Effector memory CD4-positive, alpha-beta T cell (primary cell): Measurements from ENCODE around the gene UBE2F.
"Not testable (repeated sequence)": the region's sequence is repeated elsewhere in the genome, so short reads cannot be mapped to it uniquely, and the experiment has no call there.

ENCODE experiments used
- DNase-seq, 3 donors: peaks; one replicate each; pipeline ENCODE4 v3.0.0-alpha.2; 2020
- H3K27ac ChIP-seq: 2 replicates; pipeline ENCODE4 v1.7.0; 2013; ENCODE audit warnings: mild to moderate bottlenecking, low read length, moderate library complexity; ENCODE audit not compliant: insufficient read depth, poor library complexity, severe bottlenecking
- H3K27me3 ChIP-seq: replicated peaks from 2 replicates; pipeline ENCODE4 v1.7.0; 2013; ENCODE audit warnings: mild to moderate bottlenecking, low read length; ENCODE audit not compliant: insufficient read depth, control insufficient read depth, poor library complexity, severe bottlenecking
- H3K36me3 ChIP-seq: 2 replicates; pipeline ENCODE4 v1.7.0; 2013; ENCODE audit warnings: mild to moderate bottlenecking, low read length, moderate library complexity; ENCODE audit not compliant: control insufficient read depth, insufficient read depth
- H3K4me1 ChIP-seq: 2 replicates; pipeline ENCODE4 v1.7.0; 2013; ENCODE audit warnings: low read length, mild to moderate bottlenecking; ENCODE audit not compliant: control insufficient read depth, insufficient read depth, poor library complexity, severe bottlenecking
- H3K4me3 ChIP-seq: 2 replicates; pipeline ENCODE4 v1.7.0; 2013; ENCODE audit warnings: low read length, low read depth, mild to moderate bottlenecking; ENCODE audit not compliant: insufficient read depth, poor library complexity, severe bottlenecking
- H3K9me3 ChIP-seq: 2 replicates; pipeline ENCODE4 v1.7.0; 2013; ENCODE audit warnings: mild to moderate bottlenecking, low read length, moderate library complexity; ENCODE audit not compliant: control insufficient read depth

The UBE2F gene

GRCh38 chr2:237943395-237944094 is 23.3 kb upstream of the UBE2F start:
- Histone ChIP-seq H3K27me3 (no peaks in the 10 kb centered on the region), H3K4me3 (no peak overlapping the region), H3K4me1 (peaks cover 40% of the 10 kb centered on the region), H3K9me3 (peaks cover 5% of the 10 kb centered on the region), H3K27ac (no peak overlapping the region), H3K36me3 (no peaks in the 10 kb centered on the region)
- no peak for DNase-seq

- peaks cover 5% of the 10 kb centered on the region for H3K9me3 ChIP-seq
- H3K27me3 ChIP-seq = no peaks in the 10 kb centered on the region
- H3K4me3 ChIP-seq = no peak overlapping the region
- no peak overlapping the region for H3K27ac ChIP-seq
- H3K4me1 ChIP-seq = peaks cover 38% of the 10 kb centered on the region
- H3K36me3 ChIP-seq = no peaks in the 10 kb centered on the region
- no peak for DNase-seq
These were observed 22.5 kb upstream of the UBE2F start for GRCh38 chr2:237944302-237944701.

- Histone ChIP-seq H3K4me1 (peaks cover 23% of the 10 kb centered on the region), H3K27me3 (no peaks in the 10 kb centered on the region), H3K4me3 (no peak overlapping the region), H3K36me3 (no peaks in the 10 kb centered on the region), H3K9me3 (peaks cover 5% of the 10 kb centered on the region), H3K27ac (no peak overlapping the region)
- DNase-seq = no peak
These were observed 20.4 kb upstream of the UBE2F start for GRCh38 chr2:237946423-237946822.

GRCh38 chr2:237951354-237951753 is 15.5 kb upstream of the UBE2F start:
- not testable (repeated sequence) for DNase-seq, H3K27ac ChIP-seq, H3K36me3 ChIP-seq, H3K27me3 ChIP-seq, H3K4me1 ChIP-seq, H3K4me3 ChIP-seq, H3K9me3 ChIP-seq

- Histone ChIP-seq H3K4me3 (no peak overlapping the region), H3K9me3 (no peaks in the 10 kb centered on the region), H3K4me1 (peaks cover 9% of the 10 kb centered on the region), H3K27me3 (peaks cover 9% of the 10 kb centered on the region), H3K36me3 (no peaks in the 10 kb centered on the region), H3K27ac (no peak overlapping the region)
- DNase-seq = no peak
These were observed 14.9 kb upstream of the UBE2F start for GRCh38 chr2:237951878-237952277.

GRCh38 chr2:237952851-237953250 is 14.0 kb upstream of the UBE2F start:
- peaks cover 9% of the 10 kb centered on the region for H3K27me3 ChIP-seq
- DNase-seq = no peak
- H3K9me3 ChIP-seq = no peaks in the 10 kb centered on the region
- no peak overlapping the region for H3K4me3 ChIP-seq
- no peaks in the 10 kb centered on the region for H3K36me3 ChIP-seq
- peaks cover 9% of the 10 kb centered on the region for H3K4me1 ChIP-seq
- H3K27ac ChIP-seq = no peak overlapping the region

GRCh38 chr2:237955640-237956401 is 11.0 kb upstream of the UBE2F start:
- no peaks in the 10 kb centered on the region for H3K9me3 ChIP-seq
- peak overlapping the region; percentile 55 for H3K4me3 ChIP-seq
- peaks cover 9% of the 10 kb centered on the region for H3K4me1 ChIP-seq
- DNase-seq = no peak
- H3K36me3 ChIP-seq = no peaks in the 10 kb centered on the region
- H3K27me3 ChIP-seq = peaks cover 9% of the 10 kb centered on the region
- no peak overlapping the region for H3K27ac ChIP-seq

- no peaks in the 10 kb centered on the region for H3K36me3 ChIP-seq
- H3K27me3 ChIP-seq = peaks cover 9% of the 10 kb centered on the region
- H3K4me1 ChIP-seq = peaks cover 9% of the 10 kb centered on the region
- H3K9me3 ChIP-seq = no peaks in the 10 kb centered on the region
- H3K4me3 ChIP-seq = peak overlapping the region; percentile 55
- H3K27ac ChIP-seq = no peak overlapping the region
- no peak for DNase-seq
These were observed 10.4 kb upstream of the UBE2F start for GRCh38 chr2:237956402-237956736.

- no peak overlapping the region for H3K27ac ChIP-seq
- H3K9me3 ChIP-seq = peaks cover 14% of the 10 kb centered on the region
- no peak for DNase-seq
- no peaks in the 10 kb centered on the region for H3K27me3 ChIP-seq
- no peak overlapping the region for H3K4me3 ChIP-seq
- no peaks in the 10 kb centered on the region for H3K36me3 ChIP-seq
- peaks cover 5% of the 10 kb centered on the region for H3K4me1 ChIP-seq
These were observed 5.2 kb upstream of the UBE2F start for GRCh38 chr2:237961637-237962036.

GRCh38 chr2:237962432-237963084 is 4.3 kb upstream of the UBE2F start:
- Histone ChIP-seq H3K27me3 (no peaks in the 10 kb centered on the region), H3K9me3 (peaks cover 14% of the 10 kb centered on the region), H3K27ac (no peak overlapping the region), H3K4me1 (peaks cover 6% of the 10 kb centered on the region), H3K4me3 (no peak overlapping the region), H3K36me3 (no peaks in the 10 kb centered on the region)
- DNase-seq = no peak
